GM18519 (cell line): ENCODE data around the gene OR1I1.

Experiments used
- ATAC-seq: cut with Tn5 transposase; IDR thresholded peaks from one replicate; pipeline ENCODE4 v1.9.1; 2021; ENCODE audit warnings: mild to moderate bottlenecking, moderate library complexity; ENCODE audit not compliant: unreplicated experiment, low FRiP score

OR1I1 gene

DNA sequence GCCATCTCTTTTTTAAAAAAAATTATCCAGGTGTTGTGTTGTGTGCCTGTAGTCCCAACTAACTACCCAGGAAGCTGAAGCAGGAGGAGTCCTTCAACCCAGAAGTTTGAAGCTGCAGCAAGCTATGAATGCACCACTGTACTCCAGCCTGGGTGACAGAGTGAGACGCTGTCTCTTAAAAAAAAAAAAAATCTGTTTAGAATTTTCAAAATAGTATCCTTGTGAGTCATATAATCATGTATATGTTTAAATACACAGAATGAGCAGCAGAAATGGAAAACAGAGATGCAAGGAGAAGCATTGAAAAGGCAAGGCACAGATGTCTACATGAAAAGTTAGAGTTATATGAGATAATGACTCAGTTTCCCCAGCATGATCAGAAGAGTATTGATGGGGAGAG, 56.4 kb downstream of the OR1I1 start:
- ATAC-seq = no peak

DNA sequence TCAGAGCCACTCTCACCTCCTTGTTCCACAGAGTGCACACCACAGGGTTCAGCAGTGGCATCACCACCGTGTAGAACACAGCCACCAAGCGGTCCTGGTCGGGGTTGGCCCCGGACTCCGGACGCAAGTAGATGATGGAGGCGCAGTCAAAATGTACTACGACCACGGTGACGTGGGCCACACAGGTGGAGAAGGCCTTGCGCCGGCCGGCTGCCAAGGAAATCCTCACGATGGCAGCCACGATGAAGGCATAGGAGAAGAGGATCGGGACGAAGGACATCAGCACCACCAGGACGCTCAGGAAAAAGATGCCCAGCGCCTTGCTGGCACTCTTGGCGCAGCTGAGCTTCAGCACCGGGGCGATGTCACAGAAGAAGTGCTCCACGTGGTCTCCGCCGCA, 59.1 kb downstream of the OR1I1 start:
- ATAC-seq = no peak

DNA sequence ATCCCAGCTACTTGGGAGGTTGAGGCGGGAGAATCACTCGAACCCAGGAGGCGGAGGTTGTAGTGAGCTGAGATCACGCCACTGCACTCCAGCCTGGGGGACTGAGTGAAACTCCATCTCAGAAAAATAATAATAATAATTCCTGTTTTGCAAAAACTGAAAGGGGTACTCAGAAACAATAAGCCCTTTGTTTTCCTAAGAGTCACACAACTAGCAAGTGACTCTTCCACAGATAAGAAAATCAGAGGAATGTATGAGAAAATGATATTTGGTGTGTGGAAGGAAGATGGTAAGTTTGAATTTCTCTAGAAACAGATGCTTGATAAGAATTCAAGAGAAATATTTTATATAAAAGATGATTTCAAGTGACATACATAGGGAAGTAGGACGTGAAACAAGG, 60.3 kb downstream of the OR1I1 start:
- ATAC-seq = no peak
